Mesenchymal stem cell (in vitro differentiated cells and primary cell): ENCODE data around the gene LPP.

Experiments
- DNase-seq: peaks from one replicate; pipeline ENCODE4 v3.0.0-alpha.2; 2013
- H2AFZ ChIP-seq: one replicate; pipeline ENCODE4 v1.6.1; 2013; ENCODE audit warnings: low read depth, mild to moderate bottlenecking, control low read depth, inconsistent platforms, low read length, moderate library complexity
- H2AK5ac ChIP-seq: 2 replicates; pipeline ENCODE4 v1.6.1; 2013; ENCODE audit warnings: low read length, moderate library complexity, mild to moderate bottlenecking, inconsistent platforms; ENCODE audit not compliant: severe bottlenecking
- H2BK120ac ChIP-seq: one replicate; pipeline ENCODE4 v1.6.1; 2013; ENCODE audit warnings: low read depth, mild to moderate bottlenecking, inconsistent platforms, low read length, moderate library complexity
- H2BK12ac ChIP-seq, 2 experiments: one replicate each; pipeline ENCODE4 v1.6.1; 2013; ENCODE audit warnings: inconsistent platforms in 2 of 2, low read length in 2 of 2, mild to moderate bottlenecking in 2 of 2, moderate library complexity in 2 of 2, control low read depth in 1 of 2
- H2BK15ac ChIP-seq: one replicate; pipeline ENCODE4 v1.6.1; 2013; ENCODE audit warnings: mild to moderate bottlenecking, low read depth, inconsistent platforms; ENCODE audit not compliant: poor library complexity, severe bottlenecking
- H2BK5ac ChIP-seq: 2 replicates; pipeline ENCODE4 v1.6.1; 2013; ENCODE audit warnings: low read depth, mild to moderate bottlenecking, low read length, control low read depth, inconsistent platforms; ENCODE audit not compliant: poor library complexity, severe bottlenecking
- H3K14ac ChIP-seq, 2 experiments: one replicate each; pipeline ENCODE4 v1.6.1; 2013; ENCODE audit warnings: inconsistent platforms in 2 of 2, low read length in 2 of 2, control low read depth in 1 of 2, mild to moderate bottlenecking in 1 of 2, moderate library complexity in 1 of 2
- H3K18ac ChIP-seq, 2 experiments: one replicate each; pipeline ENCODE4 v1.6.1; 2013; ENCODE audit warnings: inconsistent platforms in 2 of 2, low read length in 2 of 2, control low read depth in 1 of 2, low read depth in 1 of 2, mild to moderate bottlenecking in 1 of 2
- H3K23ac ChIP-seq, 2 experiments: one replicate each; pipeline ENCODE4 v1.6.1; 2013; ENCODE audit warnings: inconsistent platforms in 2 of 2, low read length in 2 of 2, mild to moderate bottlenecking in 2 of 2, moderate library complexity in 2 of 2, control low read depth in 1 of 2
- H3K27ac ChIP-seq: 2 replicates; pipeline ENCODE4 v1.5.1; 2013; ENCODE audit warnings: mild to moderate bottlenecking, moderate library complexity, low read length, control low read depth, inconsistent platforms; ENCODE audit not compliant: poor library complexity, severe bottlenecking
- H3K27me3 ChIP-seq, 2 experiments: 2 replicates each; pipeline versions ENCODE4 v1.6.1 to v1.7.0; 2013; ENCODE audit warnings: low read length in 2 of 2, mild to moderate bottlenecking in 2 of 2, moderate library complexity in 2 of 2, control low read depth in 1 of 2, inconsistent platforms in 1 of 2; ENCODE audit not compliant: control insufficient read depth in 1 of 2, insufficient read depth in 1 of 2
- H3K36me3 ChIP-seq, 2 experiments: 2 replicates each; pipeline versions ENCODE4 v1.6.1 to v1.7.0; 2013; ENCODE audit warnings: low read length in 2 of 2, control low read depth in 1 of 2, inconsistent platforms in 1 of 2, low read depth in 1 of 2, mild to moderate bottlenecking in 1 of 2; ENCODE audit not compliant: insufficient read depth in 2 of 2, control insufficient read depth in 1 of 2
- H3K4ac ChIP-seq, 2 experiments: one replicate each; pipeline ENCODE4 v1.6.1; 2013; ENCODE audit warnings: inconsistent platforms in 2 of 2, low read length in 2 of 2, mild to moderate bottlenecking in 2 of 2, moderate library complexity in 2 of 2, control low read depth in 1 of 2, low read depth in 1 of 2
- H3K4me1 ChIP-seq: 2 replicates; pipeline ENCODE4 v1.6.1; 2013; ENCODE audit warnings: low read depth, low read length, control low read depth; ENCODE audit not compliant: control insufficient read depth, insufficient read depth
- H3K4me2 ChIP-seq: 2 replicates; pipeline ENCODE4 v1.6.1; 2013; ENCODE audit warnings: low read length, mild to moderate bottlenecking, inconsistent platforms; ENCODE audit not compliant: poor library complexity, severe bottlenecking
- H3K4me3 ChIP-seq, 2 experiments: 2 replicates each; pipeline versions ENCODE4 v1.5.1 to v1.7.0; 2013; ENCODE audit warnings: low read length in 2 of 2, mild to moderate bottlenecking in 2 of 2, control low read depth in 1 of 2, low read depth in 1 of 2; ENCODE audit not compliant: insufficient read depth in 1 of 2
- H3K79me1 ChIP-seq: replicated peaks from 2 replicates; pipeline ENCODE4 v1.6.1; 2013; ENCODE audit warnings: mild to moderate bottlenecking, control low read depth, low read length, inconsistent platforms; ENCODE audit not compliant: poor library complexity, severe bottlenecking
- H3K9ac ChIP-seq: 2 replicates; pipeline ENCODE4 v1.7.0; 2013; ENCODE audit warnings: mild to moderate bottlenecking, low read length, moderate library complexity
- H3K9me3 ChIP-seq: 2 replicates; pipeline ENCODE4 v1.7.0; 2013; ENCODE audit warnings: mild to moderate bottlenecking, low read length; ENCODE audit not compliant: control insufficient read depth
- H4K8ac ChIP-seq: one replicate; pipeline ENCODE4 v1.6.1; 2013; ENCODE audit warnings: inconsistent platforms, mild to moderate bottlenecking, low read length, moderate library complexity
- H4K91ac ChIP-seq: one replicate; pipeline ENCODE4 v1.6.1; 2013; ENCODE audit warnings: mild to moderate bottlenecking, low read length, inconsistent platforms
- WGBS: methylation state at CpG from one replicate; pipeline ENCODE4 v1.1.7; 2013; ENCODE audit warnings: mixed read lengths; 5-methylcytosine and 5-hydroxymethylcytosine counted together

Gene LPP

GRCh38 chr3:188397766-188398705, 244.1 kb downstream of the LPP start:
- H3K9ac ChIP-seq = peak overlapping the region; percentile 78
- no peak overlapping the region for H2BK15ac ChIP-seq
- H3K4me1 ChIP-seq = peaks cover 1% of the 10 kb centered on the region
- H3K4me2 ChIP-seq = no peak overlapping the region
- no peak overlapping the region for H4K8ac ChIP-seq
- H3K9me3 ChIP-seq = peaks cover 4% of the 10 kb centered on the region
- no peak overlapping the region for H2AFZ ChIP-seq
- no peak overlapping the region for H2BK120ac ChIP-seq
- H2BK12ac ChIP-seq = peak overlapping the region in 1 of 2 experiments; percentile 11
- H3K18ac ChIP-seq = no peak overlapping the region
- peaks cover 16% of the 10 kb centered on the region for H3K79me1 ChIP-seq
- no peaks in the 10 kb centered on the region for H3K27me3 ChIP-seq
- no peak overlapping the region for H3K14ac ChIP-seq
- H3K4me3 ChIP-seq = no peak overlapping the region
- peak overlapping the region in 1 of 2 experiments; percentile 71 for H3K23ac ChIP-seq
- no peak for DNase-seq
- peaks cover 0 to 8% of the 10 kb centered on the region in 2 experiments for H3K36me3 ChIP-seq
- H3K4ac ChIP-seq = peak overlapping the region in 1 of 2 experiments; percentile 11
- no peak overlapping the region for H2AK5ac ChIP-seq
- WGBS = 94% methylated on average over 12 of the region's 12 CpGs
- H2BK5ac ChIP-seq = no peak overlapping the region
- H3K27ac ChIP-seq = no peak overlapping the region
- no peak overlapping the region for H4K91ac ChIP-seq

GRCh38 chr3:188400494-188401243, 246.7 kb downstream of the LPP start:
- Histone ChIP-seq H3K4me1 (no peaks in the 10 kb centered on the region), H3K23ac (no peak overlapping the region), H4K91ac (no peak overlapping the region), H3K36me3 (peaks cover 0 to 8% of the 10 kb centered on the region in 2 experiments), H3K4ac (no peak overlapping the region), H3K79me1 (peaks cover 22% of the 10 kb centered on the region), H3K4me2 (no peak overlapping the region), H2BK12ac (no peak overlapping the region), H2AFZ (no peak overlapping the region), H3K18ac (no peak overlapping the region), H3K4me3 (no peak overlapping the region), H2BK15ac (no peak overlapping the region), H3K9ac (no peak overlapping the region), H4K8ac (no peak overlapping the region), H3K9me3 (peaks cover 4% of the 10 kb centered on the region), H3K14ac (no peak overlapping the region), H3K27ac (no peak overlapping the region), H2AK5ac (no peak overlapping the region), H2BK120ac (no peak overlapping the region), H2BK5ac (no peak overlapping the region), H3K27me3 (no peaks in the 10 kb centered on the region)
- 72% methylated on average over 1 of the region's 2 CpGs for WGBS
- DNase-seq = peak; percentile 41

- Histone ChIP-seq H3K36me3 (peaks cover 0 to 14% of the 10 kb centered on the region in 2 experiments), H3K4me3 (no peak overlapping the region), H3K23ac (no peak overlapping the region), H4K8ac (no peak overlapping the region), H2AK5ac (no peak overlapping the region), H3K27me3 (no peaks in the 10 kb centered on the region), H2BK15ac (no peak overlapping the region), H2BK12ac (no peak overlapping the region), H2AFZ (no peak overlapping the region), H2BK120ac (no peak overlapping the region), H2BK5ac (no peak overlapping the region), H3K4me2 (no peak overlapping the region), H3K4ac (no peak overlapping the region), H3K79me1 (peaks cover 24% of the 10 kb centered on the region), H4K91ac (no peak overlapping the region), H3K4me1 (no peaks in the 10 kb centered on the region), H3K27ac (no peak overlapping the region), H3K14ac (no peak overlapping the region), H3K9me3 (peaks cover 4% of the 10 kb centered on the region), H3K18ac (no peak overlapping the region), H3K9ac (no peak overlapping the region)
- no peak for DNase-seq
- 81% methylated on average over 3 of the region's 3 CpGs for WGBS
Observed at GRCh38 chr3:188401244-188401993, 247.5 kb downstream of the LPP start.
